HG02870 (cell line): ENCODE data around the gene SEC61A2.
A peak's percentile ranks its signal among the peaks of the same experiment; 100 is the strongest.

Experiments
- ATAC-seq: cut with Tn5 transposase; IDR thresholded peaks from one replicate; pipeline ENCODE4 v1.9.1; 2021; ENCODE audit warnings: mild to moderate bottlenecking, moderate library complexity; ENCODE audit not compliant: unreplicated experiment

SEC61A2 gene

GRCh38 chr10:12195603-12196506 lies 66.4 kb downstream of the SEC61A2 start, which contains the start of the genes CDC123 and NUDT5:
Gene CDC123, plus strand, starts transcription at chr10:12196188. Its CDS starts 58 bp downstream, at chr10:12196246.
Gene NUDT5, minus strand, starts transcription at chr10:12195891. Its CDS starts 9,600 bp downstream, at chr10:12186291.
- ATAC-seq, result peak; percentile 85

GRCh38 chr10:12196531-12197211 lies 67.2 kb downstream of the SEC61A2 start:
- ATAC-seq, result no peak

GRCh38 chr10:12198156-12198555 lies 68.7 kb downstream of the SEC61A2 start:
- ATAC-seq, result no peak

- no peak for ATAC-seq
Measured at GRCh38 chr10:12200850-12201249, 71.4 kb downstream of the SEC61A2 start.

GRCh38 chr10:12201543-12201942 lies 72.1 kb downstream of the SEC61A2 start:
- no peak for ATAC-seq

- ATAC-seq, result no peak
Measured at GRCh38 chr10:12202226-12202625, 72.7 kb downstream of the SEC61A2 start.

GRCh38 chr10:12205082-12205481 lies 75.6 kb downstream of the SEC61A2 start:
- no peak for ATAC-seq

- no peak for ATAC-seq
Measured at GRCh38 chr10:12207114-12207513, 77.6 kb downstream of the SEC61A2 start.

GRCh38 chr10:12208460-12208859 lies 79.0 kb downstream of the SEC61A2 start:
- ATAC-seq, result no peak

- ATAC-seq, result no peak
Measured at GRCh38 chr10:12212454-12212853, 83.0 kb downstream of the SEC61A2 start.

- no peak for ATAC-seq
Measured at GRCh38 chr10:12213621-12214020, 84.1 kb downstream of the SEC61A2 start.

- ATAC-seq, result no peak
Measured at GRCh38 chr10:12214093-12214492, 84.6 kb downstream of the SEC61A2 start.

- no peak for ATAC-seq
Measured at GRCh38 chr10:12214763-12215218, 85.3 kb downstream of the SEC61A2 start.
